ENCODE data around the gene WWOX. TPM values are rescaled to one million over a fixed set of nuclear protein-coding genes. Genes with fewer than 3 reads are reported as not detected.

Gene WWOX
- total and polyA plus RNA-seq, 2 donors (not counting 1 experiment from before 2014, with no cell fraction given), result 10.5 to 42.3 TPM

GRCh38 chr16:78510496-78510895 is 411.0 kb downstream of the WWOX start:
- H3K36me3 ChIP-seq (replicated peaks in 1 of 2; ENCODE audit: control extremely low read depth in 1 of 2, control insufficient read depth in 1 of 2, extremely low read depth in 1 of 2, insufficient read depth in 2 of 2, low read length in 1 of 2), result no peaks in the 10 kb centered on the region
- TF ChIP-seq EZH2 (IDR thresholded peaks at IDR 0.05; ENCODE audit: borderline replicate concordance, insufficient read depth, low read depth, low read length, poor library complexity, severe bottlenecking) (no peak), CTCF (IDR thresholded peaks at IDR 0.05) (no peak)
- Mint-ChIP-seq H3K27ac (no peak overlapping the region), H3K4me1 (peaks cover 6% of the 10 kb centered on the region), H3K4me3 (no peak overlapping the region), H3K9me3 (ENCODE audit: insufficient read depth) (no peaks in the 10 kb centered on the region), H3K27me3 (no peaks in the 10 kb centered on the region)
- no peak overlapping the region for H3K4me3 ChIP-seq (ENCODE audit: control extremely low read depth in 1 of 5, extremely low read depth in 1 of 5, insufficient read depth in 1 of 5, low read depth in 2 of 5, low read length in 4 of 5)
- H3K4me1 ChIP-seq (ENCODE audit: control insufficient read depth in 2 of 2, insufficient read depth in 2 of 2, low read length in 2 of 2), result no peaks in the 10 kb centered on the region
- no peak overlapping the region for H3K9ac ChIP-seq (ENCODE audit: low read length)
- ChIA-PET CTCF (interaction anchor here (0.9 to 1.1 kb wide), 2 partner anchors 8 to 9 kb away, joined by 3 read pairs; no protein-coding TSS in a partner anchor), POLR2A (no interaction called here)
- DNase-seq (no peak), ATAC-seq (ENCODE audit: low read depth) (no peak)
- no peak overlapping the region for H3K27ac ChIP-seq (ENCODE audit: low read length in 2 of 2)
- WGBS (ENCODE audit: insufficient coverage), result 100% methylated on average over 1 of the region's 4 CpGs
- no peaks in the 10 kb centered on the region for H3K27me3 ChIP-seq (replicated peaks in 1 of 4; ENCODE audit: control extremely low read depth in 1 of 4, control insufficient read depth in 3 of 4, insufficient read depth in 4 of 4, low read length in 3 of 4)
- H2AFZ ChIP-seq (ENCODE audit: insufficient read depth, low read depth, low read length, poor library complexity, severe bottlenecking), result no peak overlapping the region
- no peaks in the 10 kb centered on the region for H3K79me2 ChIP-seq (ENCODE audit: control insufficient read depth, insufficient read depth, low read length)
- no peak overlapping the region for H3K4me2 ChIP-seq (replicated peaks; ENCODE audit: low read depth, low read length, poor library complexity, severe bottlenecking)
- no peaks in the 10 kb centered on the region for H4K20me1 ChIP-seq (ENCODE audit: control insufficient read depth, insufficient read depth, low read length, poor library complexity, severe bottlenecking)
- H3K9me3 ChIP-seq (ENCODE audit: control extremely low read depth in 1 of 3, control insufficient read depth in 2 of 3, insufficient read depth in 1 of 3, low read length in 2 of 3), result no peaks in the 10 kb centered on the region
- intact Hi-C loops (cut with micrococcal nuclease), result no loop called here

GRCh38 chr16:78513838-78514237 is 414.4 kb downstream of the WWOX start:
- H3K9me3 ChIP-seq (ENCODE audit: control extremely low read depth in 1 of 3, control insufficient read depth in 2 of 3, insufficient read depth in 1 of 3, low read length in 2 of 3), result no peaks in the 10 kb centered on the region
- ATAC-seq (ENCODE audit: low read depth) (no peak), DNase-seq (no peak)
- no peaks in the 10 kb centered on the region for H3K9me3 Mint-ChIP-seq (ENCODE audit: insufficient read depth)
- peaks cover 0 to 2% (median 0%) of the 10 kb centered on the region in 4 experiments for H3K27me3 ChIP-seq (replicated peaks in 1 of 4; ENCODE audit: control extremely low read depth in 1 of 4, control insufficient read depth in 3 of 4, insufficient read depth in 4 of 4, low read length in 3 of 4)
- no peaks in the 10 kb centered on the region for H3K27me3 Mint-ChIP-seq
- H3K27ac ChIP-seq (ENCODE audit: low read length in 2 of 2), result no peak overlapping the region
- no peaks in the 10 kb centered on the region for H3K4me1 ChIP-seq (ENCODE audit: control insufficient read depth in 2 of 2, insufficient read depth in 2 of 2, low read length in 2 of 2)
- H2AFZ ChIP-seq (ENCODE audit: insufficient read depth, low read depth, low read length, poor library complexity, severe bottlenecking), result no peak overlapping the region
- no peak overlapping the region for H3K4me3 ChIP-seq (ENCODE audit: control extremely low read depth in 1 of 5, extremely low read depth in 1 of 5, insufficient read depth in 1 of 5, low read depth in 2 of 5, low read length in 4 of 5)
- H3K36me3 ChIP-seq (replicated peaks in 1 of 2; ENCODE audit: control extremely low read depth in 1 of 2, control insufficient read depth in 1 of 2, extremely low read depth in 1 of 2, insufficient read depth in 2 of 2, low read length in 1 of 2), result no peaks in the 10 kb centered on the region
- H3K27ac Mint-ChIP-seq, result no peak overlapping the region
- intact Hi-C loops (cut with micrococcal nuclease), result no loop called here
- H3K79me2 ChIP-seq (ENCODE audit: control insufficient read depth, insufficient read depth, low read length), result no peaks in the 10 kb centered on the region
- no peak overlapping the region for H3K4me2 ChIP-seq (replicated peaks; ENCODE audit: low read depth, low read length, poor library complexity, severe bottlenecking)
- CTCF ChIA-PET, result no interaction called here
- H3K9ac ChIP-seq (ENCODE audit: low read length), result no peak overlapping the region
- no peaks in the 10 kb centered on the region for H4K20me1 ChIP-seq (ENCODE audit: control insufficient read depth, insufficient read depth, low read length, poor library complexity, severe bottlenecking)
- TF ChIP-seq EZH2 (IDR thresholded peaks at IDR 0.05; ENCODE audit: borderline replicate concordance, insufficient read depth, low read depth, low read length, poor library complexity, severe bottlenecking) (no peak), CTCF (IDR thresholded peaks at IDR 0.05) (no peak)
- peaks cover 6% of the 10 kb centered on the region for H3K4me1 Mint-ChIP-seq
- POLR2A ChIA-PET, result no interaction called here
- WGBS (ENCODE audit: insufficient coverage), result no CpG with 5 or more reads among the region's 3 CpGs
- H3K4me3 Mint-ChIP-seq, result no peak overlapping the region
